Astrocyte (in vitro differentiated cells and primary cell): Measurements from ENCODE around the gene PKLR. TPM values are rescaled to one million over a fixed set of nuclear protein-coding genes. Genes with fewer than 3 reads are reported as not detected.

Source experiments
- DNase-seq: peaks from one replicate; pipeline ENCODE4 v3.0.0-alpha.2; 2010; ENCODE audit warnings: low read depth
- FAIRE-seq: peaks from 2 replicates; lab custom pipeline; 2011; peaks lifted over from hg19 to GRCh38; lab: Jason Lieb, UNC
- H2AFZ ChIP-seq: 2 replicates; pipeline ENCODE4 v1.6.0; 2012; ENCODE audit warnings: low read depth, low read length, inconsistent platforms
- H3K27ac ChIP-seq: 2 replicates; pipeline ENCODE4 v1.5.1; 2011; ENCODE audit warnings: low read depth, low read length, inconsistent platforms
- H3K27me3 ChIP-seq: 2 replicates; pipeline ENCODE4 v1.6.0; 2011; ENCODE audit warnings: low read length, inconsistent platforms; ENCODE audit not compliant: insufficient read depth
- H3K36me3 ChIP-seq: 2 replicates; pipeline ENCODE4 v1.5.1; 2011; ENCODE audit warnings: low read length, inconsistent platforms; ENCODE audit not compliant: insufficient read depth
- H3K4me1 ChIP-seq: 2 replicates; pipeline ENCODE4 v1.5.1; 2011; ENCODE audit warnings: low read length, inconsistent platforms; ENCODE audit not compliant: insufficient read depth
- H3K4me2 ChIP-seq: 2 replicates; pipeline ENCODE4 v1.6.0; 2012; ENCODE audit warnings: low read length, inconsistent platforms
- H3K4me3 ChIP-seq: 2 replicates; pipeline ENCODE4 v1.5.1; 2011; ENCODE audit warnings: low read depth, mild to moderate bottlenecking, low read length, inconsistent platforms; ENCODE audit not compliant: insufficient read depth
- H3K79me2 ChIP-seq: 2 replicates; pipeline ENCODE4 v1.6.0; 2012; ENCODE audit warnings: mild to moderate bottlenecking, low read length, inconsistent platforms; ENCODE audit not compliant: insufficient read depth
- H3K9ac ChIP-seq: 2 replicates; pipeline ENCODE4 v1.6.0; 2012; ENCODE audit warnings: mild to moderate bottlenecking, low read length, inconsistent platforms
- H3K9me3 ChIP-seq: 2 replicates; pipeline ENCODE4 v1.5.1; 2012; ENCODE audit warnings: low read depth, mild to moderate bottlenecking, low read length, inconsistent platforms; ENCODE audit not compliant: insufficient read depth
- H4K20me1 ChIP-seq: 2 replicates; pipeline ENCODE4 v1.6.0; 2012; ENCODE audit warnings: low read length, inconsistent platforms; ENCODE audit not compliant: insufficient read depth
- H3K27ac Mint-ChIP-seq: one replicate; pipeline ENCODE4 v1.8.0; 2021; ENCODE audit warnings: mild to moderate bottlenecking, mixed read lengths; ENCODE audit not compliant: unreplicated experiment
- H3K27me3 Mint-ChIP-seq: one replicate; pipeline ENCODE4 v1.8.0; 2021; ENCODE audit warnings: low read depth, mixed read lengths; ENCODE audit not compliant: unreplicated experiment
- H3K36me3 Mint-ChIP-seq: one replicate; pipeline ENCODE4 v1.8.0; 2021; ENCODE audit warnings: low read depth, mixed read lengths; ENCODE audit not compliant: unreplicated experiment
- H3K4me1 Mint-ChIP-seq: one replicate; pipeline ENCODE4 v1.8.0; 2021; ENCODE audit warnings: low read depth, mixed read lengths; ENCODE audit not compliant: unreplicated experiment
- H3K4me3 Mint-ChIP-seq: one replicate; pipeline ENCODE4 v1.8.0; 2021; ENCODE audit warnings: mild to moderate bottlenecking, moderate library complexity, mixed read lengths; ENCODE audit not compliant: unreplicated experiment
- H3K9me3 Mint-ChIP-seq: one replicate; pipeline ENCODE4 v1.8.0; 2021; ENCODE audit warnings: mild to moderate bottlenecking, mixed read lengths; ENCODE audit not compliant: unreplicated experiment
- CTCF ChIP-seq: IDR thresholded peaks from 2 replicates; pipeline ENCODE4 v1.5.1; 2011; ENCODE audit warnings: low read depth, mild to moderate bottlenecking, inconsistent platforms, low read length, moderate library complexity; ENCODE audit not compliant: insufficient read depth
- EZH2 ChIP-seq: IDR thresholded peaks from 2 replicates; pipeline ENCODE4 v1.6.1; 2012; ENCODE audit warnings: mild to moderate bottlenecking, low read length, inconsistent platforms; ENCODE audit not compliant: insufficient read depth
- total RNA-seq: library from RNA; stranded (reverse); gene quantifications from 2 replicates; pipeline ENCODE4 v1.2.1, GENCODE V29; 2021

The PKLR gene
- total RNA-seq, 1 donor from 2014 or later, result not detected

- TF ChIP-seq EZH2 (no peak), CTCF (no peak)
- H3K4me1 ChIP-seq, result peaks cover 32% of the 10 kb centered on the region
- peaks cover 8% of the 10 kb centered on the region for H3K36me3 ChIP-seq
- H3K4me3 ChIP-seq, result peak overlapping the region; percentile 80
- FAIRE-seq, result no peak
- no peaks in the 10 kb centered on the region for H3K9me3 ChIP-seq
- peak overlapping the region; percentile 91 for H3K4me3 Mint-ChIP-seq
- DNase-seq, result peak; percentile 89
- H3K27ac ChIP-seq, result peak overlapping the region; percentile 74
- no peaks in the 10 kb centered on the region for H3K27me3 ChIP-seq
- H3K27ac Mint-ChIP-seq, result peak overlapping the region; percentile 12
- peak overlapping the region; percentile 99 for H3K4me2 ChIP-seq
- H3K27me3 Mint-ChIP-seq, result no peaks in the 10 kb centered on the region
- peaks cover 8% of the 10 kb centered on the region for H3K36me3 Mint-ChIP-seq
- peaks cover 40% of the 10 kb centered on the region for H3K79me2 ChIP-seq
- peak overlapping the region; percentile 85 for H3K9ac ChIP-seq
- no peaks in the 10 kb centered on the region for H3K9me3 Mint-ChIP-seq
- H4K20me1 ChIP-seq, result peaks cover 47% of the 10 kb centered on the region
- peak overlapping the region; percentile 70 for H2AFZ ChIP-seq
- peaks cover 17% of the 10 kb centered on the region for H3K4me1 Mint-ChIP-seq
Observed at GRCh38 chr1:155324037-155324716, 22.9 kb upstream of the PKLR start.

- Histone ChIP-seq H3K9me3 (no peaks in the 10 kb centered on the region), H3K9ac (peak overlapping the region; percentile 85), H3K4me3 (peak overlapping the region; percentile 80), H3K79me2 (peaks cover 40% of the 10 kb centered on the region), H3K27ac (peak overlapping the region; percentile 74), H3K4me1 (peaks cover 32% of the 10 kb centered on the region), H4K20me1 (peaks cover 49% of the 10 kb centered on the region), H2AFZ (peak overlapping the region; percentile 70), H3K36me3 (peaks cover 8% of the 10 kb centered on the region), H3K4me2 (peak overlapping the region; percentile 99), H3K27me3 (no peaks in the 10 kb centered on the region)
- DNase-seq (peak; percentile 80), FAIRE-seq (no peak)
- peaks cover 17% of the 10 kb centered on the region for H3K4me1 Mint-ChIP-seq
- no peaks in the 10 kb centered on the region for H3K27me3 Mint-ChIP-seq
- H3K27ac Mint-ChIP-seq, result peak overlapping the region; percentile 12
- H3K4me3 Mint-ChIP-seq, result peak overlapping the region; percentile 91
- peaks cover 6% of the 10 kb centered on the region for H3K36me3 Mint-ChIP-seq
- TF ChIP-seq EZH2 (no peak), CTCF (no peak)
- H3K9me3 Mint-ChIP-seq, result no peaks in the 10 kb centered on the region
Observed at GRCh38 chr1:155323729-155324036, 22.4 kb upstream of the PKLR start.
